ENCODE results near the gene ASIC1.
"Not testable (repeated sequence)": the region's sequence is repeated elsewhere in the genome, so short reads cannot be mapped to it uniquely, and the experiment has no call there.

The ASIC1 gene

DNA sequence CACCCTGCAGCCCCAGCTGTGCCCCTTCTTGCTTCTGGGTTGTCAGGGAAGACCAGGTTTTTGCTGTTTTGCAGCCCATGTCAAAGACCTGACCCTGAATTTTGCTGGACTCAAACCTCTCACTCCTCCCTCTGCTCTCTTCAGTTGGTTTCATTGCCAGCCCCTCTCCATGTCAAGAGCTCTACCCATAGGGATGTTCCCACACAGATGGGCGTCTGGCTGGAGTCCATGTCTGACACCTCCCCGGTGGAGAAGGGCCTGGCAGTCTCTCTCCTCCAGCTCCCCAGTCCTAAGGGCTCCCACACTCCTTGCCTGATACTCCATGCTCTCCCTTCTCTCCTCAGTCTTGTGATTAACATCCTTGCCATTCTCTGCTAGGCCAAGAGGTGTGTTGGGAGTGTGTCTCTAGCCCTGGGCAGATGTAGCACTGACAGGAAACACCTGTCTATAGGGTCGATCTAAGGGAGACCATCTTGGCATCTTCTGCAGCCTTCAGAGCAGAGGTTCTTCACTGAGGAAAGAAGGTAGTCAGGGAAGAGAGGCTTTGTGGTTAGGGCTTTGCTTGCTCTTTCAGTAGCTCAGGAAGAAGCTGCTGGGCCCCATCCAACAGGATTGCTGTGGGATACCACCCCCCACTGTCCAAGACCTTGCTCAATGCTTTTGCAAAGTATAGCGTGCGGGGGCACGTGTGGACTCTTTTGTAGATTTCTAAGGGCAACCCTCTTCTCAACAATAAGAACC, 4.7 kb downstream of the ASIC1 start:
- no peak for DNase-seq

DNA sequence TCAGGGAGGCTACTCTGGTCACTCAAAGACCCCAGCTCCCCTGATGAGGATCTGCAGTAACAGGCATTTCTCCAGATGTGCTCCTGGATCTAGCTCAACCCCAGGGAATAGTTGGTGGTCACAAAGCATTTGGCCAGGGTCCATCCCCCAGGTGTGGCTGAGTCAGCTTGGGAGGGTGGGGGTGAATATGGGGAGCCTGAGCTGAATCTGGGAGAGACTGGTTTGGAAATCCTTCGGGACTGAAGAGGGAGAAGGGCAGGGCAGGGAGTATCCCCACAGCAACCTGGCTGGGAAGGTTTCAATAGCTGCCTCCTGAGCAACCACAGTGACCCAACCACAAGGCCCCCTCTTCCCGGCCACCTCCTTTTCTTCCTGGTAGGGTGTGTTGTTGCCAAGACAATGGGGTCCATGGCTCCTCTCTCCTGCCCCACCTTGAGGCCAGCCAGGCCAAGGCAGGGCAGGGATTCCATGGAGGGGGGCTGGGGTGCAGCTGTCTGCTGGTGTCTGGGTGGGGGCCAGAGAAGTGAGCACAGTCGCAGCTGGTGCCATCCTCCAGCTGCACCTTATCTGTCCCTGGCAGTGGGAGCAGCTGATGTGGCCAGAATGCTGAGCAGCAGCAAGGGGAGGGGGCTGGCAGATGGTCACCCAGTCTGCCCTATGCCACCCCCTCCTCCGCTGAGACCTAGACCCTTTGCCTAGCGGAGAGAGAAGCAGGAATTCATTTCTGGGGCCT, 5.5 kb downstream of the ASIC1 start:
- DNase-seq = peak in 1 of 2 donors; percentile 25

DNA sequence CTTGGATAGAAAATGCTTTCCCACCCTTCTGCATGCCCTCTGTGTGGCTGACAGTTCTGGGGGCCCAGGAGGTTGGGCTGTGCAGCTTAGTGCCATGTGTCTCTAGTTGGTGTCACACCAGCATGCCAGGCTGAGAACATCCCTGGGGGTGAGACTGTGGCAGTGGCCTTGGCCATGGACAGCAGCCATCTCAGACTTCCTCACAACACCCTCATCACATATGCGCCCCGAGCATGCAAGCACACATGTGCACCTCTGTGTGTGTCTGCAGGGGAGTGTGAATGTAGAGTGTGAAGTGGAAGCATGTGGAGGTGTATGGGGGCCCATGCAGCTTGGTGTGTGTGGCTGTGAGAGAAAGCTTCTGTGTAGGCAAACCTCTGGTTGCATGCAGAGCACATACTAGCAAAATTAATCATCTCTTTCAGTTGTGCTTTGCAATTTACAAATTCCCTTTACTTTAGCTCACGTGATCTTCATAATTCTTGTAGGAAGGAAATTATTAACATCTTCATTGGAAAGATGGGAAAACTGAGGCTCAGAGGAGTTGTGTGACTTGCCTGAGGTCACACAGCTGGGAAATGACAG, 8.4 kb downstream of the ASIC1 start:
- no peak for DNase-seq

DNA sequence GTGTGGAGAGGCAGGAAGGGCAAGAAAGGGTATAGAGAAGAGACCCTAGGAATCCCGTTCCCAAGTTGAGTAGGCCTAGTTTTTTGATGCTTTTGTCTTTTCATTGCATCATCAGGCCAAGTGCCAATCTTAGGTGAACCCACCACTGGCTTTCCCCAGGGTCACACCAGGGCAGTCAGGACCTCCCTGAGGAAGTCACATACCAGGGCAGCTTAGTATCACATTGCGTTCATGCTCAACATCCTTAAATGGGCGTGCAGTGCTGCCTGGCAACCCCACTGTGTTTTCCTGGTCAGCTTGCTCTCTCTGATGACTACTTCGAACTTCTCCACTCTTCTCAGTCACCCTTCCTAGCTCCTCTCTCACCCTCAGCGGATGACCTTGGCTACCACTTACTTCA, 9.0 kb downstream of the ASIC1 start:
- DNase-seq = no peak

DNA sequence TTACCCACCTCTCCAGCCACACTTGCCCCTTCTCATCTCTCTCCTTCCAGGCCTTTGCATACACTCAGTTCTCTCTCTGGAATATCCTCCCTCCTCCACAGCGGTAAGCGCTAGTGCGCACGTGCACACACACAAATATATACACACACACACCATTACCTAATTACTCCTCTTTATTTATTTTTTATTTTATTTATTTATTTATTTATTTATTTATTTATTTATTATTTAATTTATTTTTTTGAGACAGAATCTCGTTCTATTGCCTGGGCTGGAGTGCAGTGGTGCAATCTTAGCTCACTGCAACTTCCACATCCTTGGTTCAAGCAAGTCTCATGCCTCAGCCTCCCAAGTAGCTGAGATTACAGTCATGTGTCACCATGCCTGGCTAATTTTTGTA, 11.7 kb downstream of the ASIC1 start:
- DNase-seq = no peak

DNA sequence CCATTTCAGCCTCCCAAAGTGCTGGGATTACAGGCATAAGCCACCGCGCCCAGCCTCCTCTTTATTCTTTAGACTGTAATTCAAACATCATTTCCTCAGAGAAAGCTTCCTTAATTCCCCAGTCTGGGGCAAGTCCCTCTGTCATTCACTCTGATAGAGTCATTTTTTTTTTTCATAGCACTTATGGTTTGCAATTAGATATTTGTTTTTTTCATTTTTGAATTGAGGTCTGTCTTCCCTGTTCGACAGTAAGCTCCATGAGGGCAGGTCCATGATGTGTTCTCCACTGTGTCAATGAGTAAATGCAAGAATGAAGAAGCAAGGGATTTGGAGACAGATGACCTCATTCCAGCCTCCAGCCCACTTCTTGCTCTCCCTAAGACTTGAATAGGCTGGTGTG, 12.1 kb downstream of the ASIC1 start:
- no peak for DNase-seq

DNA sequence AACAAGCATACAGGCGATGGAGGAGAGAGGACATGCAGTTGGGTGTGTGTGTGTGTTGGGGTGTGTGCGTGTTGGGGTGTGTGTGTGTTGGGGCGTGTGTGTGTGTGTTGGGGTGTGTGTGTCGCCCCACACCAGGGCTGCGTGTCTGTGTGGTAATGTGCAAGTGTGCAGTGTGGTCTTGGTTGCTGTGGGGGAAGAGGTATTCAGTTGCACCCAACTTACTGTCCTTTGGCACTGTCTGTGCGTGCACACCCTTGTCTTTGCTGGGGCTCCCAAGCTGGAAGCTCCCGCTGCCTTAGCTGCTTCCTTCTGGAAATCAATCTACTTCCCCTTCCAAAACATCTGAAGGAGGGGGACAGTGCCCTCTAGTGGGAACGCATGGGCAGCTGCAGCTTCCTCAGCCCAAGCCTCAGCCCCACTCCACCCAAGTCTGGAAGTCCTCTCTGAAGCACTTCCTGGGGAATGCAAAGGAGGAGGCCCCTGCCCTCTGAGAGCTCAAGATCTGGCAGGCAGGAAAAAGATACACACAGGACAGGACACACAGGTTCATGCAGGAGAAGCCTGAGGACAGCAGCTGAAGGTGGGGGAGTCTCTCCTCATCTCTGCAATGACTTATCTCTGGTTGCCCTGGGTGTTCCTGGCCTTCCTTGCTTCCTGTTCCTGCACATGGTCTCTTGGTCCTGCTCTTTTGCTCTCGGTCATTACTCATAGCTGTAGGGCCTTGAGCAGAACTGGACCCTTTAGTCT, 13.1 kb downstream of the ASIC1 start:
- DNase-seq = peak; percentile 61 to 73

DNA sequence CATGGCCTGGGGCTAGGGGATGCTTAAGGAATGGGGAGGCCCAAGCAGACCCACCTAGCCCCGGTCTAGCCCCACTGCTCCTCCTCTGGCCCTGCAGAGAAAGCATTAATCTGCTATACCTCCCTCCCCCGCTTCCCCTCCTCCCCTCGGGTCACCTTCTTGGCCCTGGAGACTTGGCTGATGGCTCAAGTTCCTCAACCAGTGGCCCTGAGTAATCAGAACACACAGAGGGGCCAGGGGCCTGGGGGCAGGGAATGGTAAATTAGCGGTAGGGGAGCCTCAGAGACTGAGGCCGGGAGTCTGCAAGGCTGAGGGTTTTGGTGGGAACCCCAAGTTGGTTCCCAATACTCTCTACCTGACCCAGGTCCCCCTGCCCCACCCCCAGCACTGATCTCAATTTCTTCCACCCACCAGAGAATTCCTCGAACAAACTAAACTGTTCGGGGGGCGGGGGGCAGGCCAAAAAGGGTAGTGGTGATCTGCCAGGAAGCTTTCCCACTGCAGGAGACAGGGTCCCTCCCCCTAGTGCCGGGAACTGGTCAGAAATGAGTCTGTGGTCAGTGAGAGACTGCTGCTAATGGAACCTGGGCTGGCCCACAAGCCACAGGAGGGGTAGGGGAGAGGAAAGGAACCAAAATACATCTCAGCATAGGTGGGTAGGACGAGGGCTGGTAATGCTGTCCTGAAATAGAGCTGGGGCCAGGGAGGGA, 15.0 kb downstream of the ASIC1 start:
- no peak for DNase-seq

DNA sequence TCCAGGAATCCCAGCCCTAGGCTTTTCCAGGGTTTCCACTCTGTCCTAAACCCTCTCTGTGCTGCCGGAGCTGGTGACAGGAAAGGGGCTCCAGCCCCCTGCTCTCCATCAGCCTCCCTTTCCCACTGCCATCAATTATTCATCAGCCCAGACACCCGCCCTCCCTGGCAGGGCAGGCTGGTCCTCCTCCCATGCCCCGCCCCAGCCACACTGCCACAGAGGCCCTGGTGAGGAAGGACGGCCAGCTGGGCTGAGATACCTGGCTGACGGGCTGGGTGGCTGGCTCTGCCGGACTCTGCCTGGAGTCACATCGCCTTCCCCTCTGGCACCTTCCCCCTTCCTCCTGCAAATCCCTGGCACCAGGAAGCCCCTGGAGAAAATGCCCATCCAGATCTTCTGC, 15.8 kb downstream of the ASIC1 start:
- DNase-seq = no peak

DNA sequence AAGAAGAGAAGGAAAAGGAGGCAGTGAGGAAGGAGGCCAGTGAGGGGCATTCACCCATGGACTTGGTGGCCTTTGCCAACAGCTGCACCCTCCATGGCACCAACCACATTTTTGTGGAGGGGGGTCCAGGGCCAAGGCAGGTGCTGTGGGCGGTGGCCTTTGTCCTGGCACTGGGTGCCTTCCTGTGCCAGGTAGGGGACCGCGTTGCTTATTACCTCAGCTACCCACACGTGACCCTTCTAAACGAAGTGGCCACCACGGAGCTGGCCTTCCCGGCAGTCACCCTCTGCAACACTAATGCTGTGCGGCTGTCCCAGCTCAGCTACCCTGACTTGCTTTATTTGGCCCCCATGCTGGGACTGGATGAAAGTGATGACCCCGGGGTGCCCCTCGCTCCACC, 16.3 kb downstream of the ASIC1 start:
- DNase-seq = no peak

DNA sequence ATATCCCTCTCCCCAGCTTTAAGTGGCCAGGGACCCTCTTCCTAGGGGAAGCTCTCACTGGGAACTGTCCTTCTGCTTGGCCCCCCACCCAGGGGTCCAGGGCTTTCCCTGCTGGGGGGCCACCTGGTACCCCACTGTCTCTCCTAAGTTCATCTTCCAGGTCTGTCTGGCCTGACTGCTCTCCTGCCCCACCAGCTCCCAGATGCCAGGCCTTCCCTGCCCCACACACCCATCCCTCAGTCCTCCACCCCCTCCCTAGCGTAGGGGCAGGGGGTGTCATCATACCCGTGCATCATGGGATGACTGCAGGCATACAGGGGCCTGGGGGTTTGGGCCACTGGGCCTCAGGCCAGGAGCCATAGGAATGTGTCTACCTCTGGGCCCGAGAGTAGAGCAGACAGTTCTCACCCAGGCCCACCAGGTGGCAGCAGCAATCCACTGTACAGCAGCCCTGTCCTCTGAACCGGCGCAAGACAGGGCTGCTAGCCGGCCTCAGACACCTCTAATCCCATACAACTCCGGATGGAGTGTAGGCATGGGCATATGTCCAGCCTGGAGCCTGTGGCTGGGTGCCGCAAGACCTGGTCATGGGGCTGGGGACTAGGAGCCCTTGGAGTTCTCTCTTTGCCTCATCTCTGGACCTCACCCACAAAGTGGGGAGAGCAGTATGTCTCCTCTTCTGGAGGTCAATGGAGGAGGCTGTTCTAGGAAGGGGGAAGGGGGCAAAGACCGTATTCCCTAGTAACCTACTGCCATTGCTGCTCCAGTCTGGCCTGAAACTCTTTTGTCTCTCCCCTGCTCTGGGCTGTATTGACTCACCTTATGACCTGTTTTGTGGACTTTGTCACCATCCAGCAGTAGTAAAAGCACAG, 17.8 kb downstream of the ASIC1 start:
- DNase-seq = peak; percentile 44 to 73

DNA sequence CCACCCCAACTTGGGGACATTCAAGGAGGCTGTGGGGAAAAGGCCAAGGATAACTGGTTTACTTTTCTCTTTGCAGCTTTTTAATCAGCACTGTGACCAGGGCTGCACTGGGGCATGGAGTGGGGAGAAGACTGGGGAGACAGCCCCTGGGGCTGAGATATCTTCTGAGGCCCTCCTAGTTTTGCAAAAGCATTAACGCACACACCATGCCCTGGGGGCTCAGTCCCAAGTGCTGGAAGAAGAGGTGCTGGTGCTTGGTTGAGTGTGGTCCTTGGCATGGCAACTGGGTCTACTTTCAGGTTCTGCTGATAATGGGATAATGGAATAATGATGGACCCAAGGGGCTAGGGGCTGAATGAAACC, 18.4 kb downstream of the ASIC1 start:
- DNase-seq = no peak

DNA sequence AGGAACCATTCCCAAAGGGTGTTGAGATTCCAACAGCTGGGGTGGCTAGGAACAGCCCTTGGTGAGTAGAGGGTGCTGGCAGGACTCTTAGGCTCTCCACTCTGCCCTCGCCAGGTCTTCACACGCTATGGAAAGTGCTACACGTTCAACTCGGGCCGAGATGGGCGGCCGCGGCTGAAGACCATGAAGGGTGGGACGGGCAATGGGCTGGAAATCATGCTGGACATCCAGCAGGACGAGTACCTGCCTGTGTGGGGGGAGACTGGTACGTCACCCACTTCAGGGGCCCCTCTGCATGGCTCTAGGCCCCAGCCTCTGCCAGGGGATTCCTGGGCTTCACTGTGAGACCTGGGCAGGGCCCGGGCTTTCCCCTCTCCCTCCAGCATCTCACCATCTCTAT, 19.7 kb downstream of the ASIC1 start:
- DNase-seq = no peak

DNA sequence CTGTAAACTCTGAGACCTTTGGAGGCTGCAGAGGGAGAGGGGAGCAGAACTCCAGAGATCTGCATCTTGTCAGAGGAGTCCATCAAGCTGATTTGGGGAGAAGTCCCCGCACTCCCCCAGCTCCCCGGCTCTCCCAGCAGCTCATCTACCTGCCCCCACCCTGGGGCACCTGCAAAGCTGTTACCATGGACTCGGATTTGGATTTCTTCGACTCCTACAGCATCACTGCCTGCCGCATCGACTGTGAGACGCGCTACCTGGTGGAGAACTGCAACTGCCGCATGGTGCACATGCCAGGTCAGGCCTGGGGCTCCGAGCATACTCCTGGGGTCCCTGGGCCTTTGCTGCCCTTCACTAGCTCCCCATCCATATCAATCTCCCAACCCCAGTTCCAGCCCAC, 20.9 kb downstream of the ASIC1 start:
- DNase-seq = no peak

DNA sequence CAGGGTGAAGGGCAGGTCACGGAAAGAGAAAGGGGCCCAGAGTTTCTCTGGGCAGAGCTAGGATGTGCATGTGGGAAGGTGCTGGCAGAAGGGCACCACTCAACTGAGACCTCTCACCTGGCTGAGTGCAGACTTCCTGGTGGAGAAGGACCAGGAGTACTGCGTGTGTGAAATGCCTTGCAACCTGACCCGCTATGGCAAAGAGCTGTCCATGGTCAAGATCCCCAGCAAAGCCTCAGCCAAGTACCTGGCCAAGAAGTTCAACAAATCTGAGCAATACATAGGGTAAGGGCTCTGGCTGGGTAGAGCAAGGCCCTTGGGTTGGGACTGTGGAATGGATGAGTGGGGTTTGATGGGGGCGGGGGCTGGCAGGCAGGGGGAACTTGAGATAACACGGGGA, 22.4 kb downstream of the ASIC1 start:
- no peak for DNase-seq

DNA sequence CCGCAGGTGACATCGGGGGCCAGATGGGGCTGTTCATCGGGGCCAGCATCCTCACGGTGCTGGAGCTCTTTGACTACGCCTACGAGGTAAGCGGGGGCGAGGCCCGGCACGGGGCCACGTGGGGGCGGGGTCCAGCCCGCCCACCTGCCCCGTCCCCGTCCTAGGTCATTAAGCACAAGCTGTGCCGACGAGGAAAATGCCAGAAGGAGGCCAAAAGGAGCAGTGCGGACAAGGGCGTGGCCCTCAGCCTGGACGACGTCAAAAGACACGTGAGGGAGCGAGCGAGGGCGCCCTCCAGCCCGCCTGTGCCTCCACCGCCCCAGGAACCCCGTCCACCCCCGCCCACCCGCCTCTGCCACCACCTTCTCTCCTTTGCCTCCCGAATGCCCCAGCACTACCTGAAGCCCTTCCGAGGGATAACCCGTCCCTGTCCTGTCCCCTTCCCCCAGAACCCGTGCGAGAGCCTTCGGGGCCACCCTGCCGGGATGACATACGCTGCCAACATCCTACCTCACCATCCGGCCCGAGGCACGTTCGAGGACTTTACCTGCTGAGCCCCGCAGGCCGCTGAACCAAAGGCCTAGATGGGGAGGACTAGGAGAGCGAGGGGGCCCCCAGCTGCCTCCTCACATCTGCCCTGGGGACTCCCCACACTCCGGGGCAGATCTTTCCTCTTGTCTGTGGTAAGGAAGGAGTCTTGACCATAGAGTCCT, 23.9 kb downstream of the ASIC1 start:
- no peak for DNase-seq

DNA sequence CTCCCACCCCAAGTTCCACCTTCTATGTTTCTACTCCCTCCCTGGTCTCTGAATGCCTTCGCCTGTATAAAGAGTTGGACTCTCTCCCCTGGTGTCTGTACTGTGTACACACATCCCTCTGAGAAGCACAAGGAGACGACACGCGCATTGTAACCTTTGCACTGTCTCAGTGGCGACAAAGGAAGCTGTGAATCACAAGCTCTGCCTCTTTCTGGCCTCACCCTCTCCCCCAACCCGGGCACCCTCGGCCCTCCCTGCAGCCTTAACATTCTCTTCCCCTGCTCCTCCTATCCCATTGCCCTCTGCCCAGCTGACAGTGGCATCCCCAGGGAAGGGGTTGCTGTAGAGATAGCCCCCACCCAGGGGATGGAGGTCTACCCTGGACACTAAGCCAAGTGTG, 25.2 kb downstream of the ASIC1 start:
- no peak for DNase-seq

DNA sequence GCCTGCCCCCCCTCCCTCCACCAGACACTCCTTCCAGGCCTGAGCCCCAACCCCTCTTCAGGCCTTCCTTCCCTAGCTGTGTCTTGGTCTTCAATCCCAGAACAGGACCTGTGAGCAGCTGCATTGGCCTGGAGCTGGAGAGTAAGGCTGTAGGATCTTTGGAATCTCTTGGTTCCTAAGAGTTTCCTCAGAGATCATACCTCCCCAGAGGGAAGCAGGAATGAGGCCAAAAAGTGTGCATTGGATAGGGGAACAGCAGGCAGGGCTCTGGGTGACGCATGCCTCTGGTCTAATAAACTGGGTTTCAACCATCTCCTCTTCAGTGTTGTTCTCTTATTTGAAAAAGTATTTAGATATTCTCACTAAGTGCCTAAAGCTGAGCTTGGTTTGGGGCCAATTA, 25.9 kb downstream of the ASIC1 start:
- DNase-seq = no peak

DNA sequence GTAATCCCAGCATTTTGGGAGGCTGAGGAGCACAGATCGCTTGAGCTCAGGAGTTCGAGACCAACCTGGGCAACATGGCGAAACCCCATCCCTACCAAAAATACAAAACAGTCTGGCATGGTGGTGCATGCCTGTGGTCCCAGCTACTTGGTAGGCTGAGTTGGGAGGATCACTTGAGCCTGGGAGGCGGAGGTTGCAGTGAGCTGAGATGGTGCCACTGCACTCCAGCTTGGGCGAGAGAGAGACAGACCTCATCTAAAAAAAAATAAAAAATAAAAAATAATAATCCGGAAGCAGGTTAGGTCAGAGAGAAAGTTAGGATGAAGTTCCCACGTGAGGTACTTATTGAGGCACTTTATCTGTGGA, 27.0 kb downstream of the ASIC1 start:
- DNase-seq = not testable (repeated sequence)

DNA sequence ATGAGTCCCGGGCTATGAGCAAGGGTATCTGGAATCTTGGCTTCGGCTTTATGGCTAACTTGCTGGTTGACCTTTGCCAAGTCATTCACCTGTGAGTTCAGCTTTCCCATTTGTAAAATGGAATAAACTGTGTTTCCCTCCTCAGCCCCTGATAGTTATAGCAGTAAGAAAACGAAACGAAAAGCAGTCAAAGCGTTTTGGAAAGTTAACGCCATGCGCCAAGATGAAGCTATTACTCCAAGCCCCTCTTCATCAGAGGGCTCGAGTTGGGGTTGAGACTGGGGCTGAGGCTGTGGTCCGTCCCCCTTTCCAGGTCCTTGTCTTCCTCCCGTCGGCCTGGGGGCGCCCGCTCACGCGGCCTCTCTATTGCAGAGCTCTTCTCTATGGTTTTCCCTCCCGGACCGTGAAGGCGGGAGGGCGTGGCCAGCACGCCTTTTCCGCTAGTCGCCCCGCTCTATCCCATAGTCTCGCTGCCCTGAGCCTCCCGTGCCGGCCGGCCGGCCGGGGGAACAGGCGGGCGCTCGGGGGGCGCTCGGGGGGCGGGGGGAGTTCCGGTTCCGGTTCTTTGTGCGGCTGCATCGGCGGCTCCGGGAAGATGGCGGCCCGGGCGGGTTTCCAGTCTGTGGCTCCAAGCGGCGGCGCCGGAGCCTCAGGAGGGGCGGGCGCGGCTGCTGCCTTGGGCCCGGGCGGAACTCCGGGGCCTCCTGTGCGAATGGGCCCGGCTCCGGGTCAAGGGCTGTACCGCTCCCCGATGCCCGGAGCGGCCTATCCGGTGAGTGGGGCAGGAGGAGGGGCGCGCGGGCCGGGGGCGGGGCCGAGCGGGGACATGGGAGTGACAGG, 27.6 kb downstream of the ASIC1 start, which contains the start of gene SMARCD1:
Gene SMARCD1, plus strand, starts transcription at position 568 of the 840 bp plus-strand sequence. Its CDS starts 28 bp downstream, at position 596.
- DNase-seq = peak; percentile 91 to 94

All from hippocampal formation (tissue), 2 donors.